WTC11 (cell line): ENCODE data around the gene PUS10.
A peak's percentile ranks its signal among the peaks of the same experiment; 100 is the strongest.

ENCODE experiments used
- CREM ChIP-seq: sonication (generic); formaldehyde crosslinking; IDR thresholded peaks from 2 replicates; pipeline ENCODE4 v1.8.1; 2022; ENCODE audit warnings: mild to moderate bottlenecking, missing genetic modification reagents, moderate library complexity
- FOXP1 ChIP-seq: sonication (generic); formaldehyde crosslinking; IDR thresholded peaks from 2 replicates; pipeline ENCODE4 v1.8.0; 2022; ENCODE audit warnings: missing genetic modification reagents, mild to moderate bottlenecking, moderate library complexity, borderline replicate concordance
- IRF2 ChIP-seq: sonication (generic); formaldehyde crosslinking; IDR thresholded peaks from 2 replicates; pipeline ENCODE4 v1.8.0; 2022; ENCODE audit warnings: low read depth, missing genetic modification reagents, borderline replicate concordance
- NFYB ChIP-seq: sonication (generic); formaldehyde crosslinking; conservative IDR thresholded peaks from 2 replicates; pipeline ENCODE4 v1.8.0; 2022; ENCODE audit warnings: low read depth, missing genetic modification reagents
- NR1H2 ChIP-seq: sonication (generic); formaldehyde crosslinking; IDR thresholded peaks from 2 replicates; pipeline ENCODE4 v1.9.0; 2021; ENCODE audit warnings: mild to moderate bottlenecking, moderate library complexity, missing genetic modification reagents
- TF ChIP-seq, protein P1 (sequence below): sonication (generic); formaldehyde crosslinking; IDR thresholded peaks from 2 replicates; pipeline ENCODE4 v1.8.1; 2023; ENCODE audit warnings: mild to moderate bottlenecking, moderate library complexity, missing genetic modification reagents
- TF ChIP-seq, protein P2 (sequence below): fragments of 200-600 bp; IDR thresholded peaks from 2 replicates; pipeline ENCODE4 v1.8.0; 2022; ENCODE audit warnings: antibody characterized with exemption
- TF ChIP-seq, protein P3 (sequence below): sonication (generic); formaldehyde crosslinking; IDR thresholded peaks from 2 replicates; pipeline ENCODE4 v1.8.0; 2022; ENCODE audit warnings: mild to moderate bottlenecking, missing genetic modification reagents
- TF ChIP-seq, protein P4 (sequence below): sonication (generic); formaldehyde crosslinking; IDR thresholded peaks from 2 replicates; pipeline ENCODE4 v1.8.1; 2023; ENCODE audit warnings: mild to moderate bottlenecking, missing genetic modification reagents, moderate library complexity
- TF ChIP-seq, protein P5 (sequence below): sonication (generic); formaldehyde crosslinking; IDR thresholded peaks from 2 replicates; pipeline ENCODE4 v1.8.1; 2023; ENCODE audit warnings: mild to moderate bottlenecking, missing genetic modification reagents
- TF ChIP-seq, protein P6 (sequence below): sonication (generic); formaldehyde crosslinking; IDR thresholded peaks from 2 replicates; pipeline ENCODE4 v1.8.0; 2022; ENCODE audit warnings: missing genetic modification reagents
- TF ChIP-seq, protein P7 (sequence below): sonication (generic); formaldehyde crosslinking; IDR thresholded peaks from 2 replicates; pipeline ENCODE4 v1.8.0; 2022; ENCODE audit warnings: mild to moderate bottlenecking, missing genetic modification reagents
- TF ChIP-seq, protein P8 (sequence below): fragments of 250-450 bp; sonication (Bioruptor Pico); IDR thresholded peaks from 2 replicates; pipeline ENCODE4 v1.9.0; 2021; ENCODE audit warnings: mild to moderate bottlenecking

DNA sequence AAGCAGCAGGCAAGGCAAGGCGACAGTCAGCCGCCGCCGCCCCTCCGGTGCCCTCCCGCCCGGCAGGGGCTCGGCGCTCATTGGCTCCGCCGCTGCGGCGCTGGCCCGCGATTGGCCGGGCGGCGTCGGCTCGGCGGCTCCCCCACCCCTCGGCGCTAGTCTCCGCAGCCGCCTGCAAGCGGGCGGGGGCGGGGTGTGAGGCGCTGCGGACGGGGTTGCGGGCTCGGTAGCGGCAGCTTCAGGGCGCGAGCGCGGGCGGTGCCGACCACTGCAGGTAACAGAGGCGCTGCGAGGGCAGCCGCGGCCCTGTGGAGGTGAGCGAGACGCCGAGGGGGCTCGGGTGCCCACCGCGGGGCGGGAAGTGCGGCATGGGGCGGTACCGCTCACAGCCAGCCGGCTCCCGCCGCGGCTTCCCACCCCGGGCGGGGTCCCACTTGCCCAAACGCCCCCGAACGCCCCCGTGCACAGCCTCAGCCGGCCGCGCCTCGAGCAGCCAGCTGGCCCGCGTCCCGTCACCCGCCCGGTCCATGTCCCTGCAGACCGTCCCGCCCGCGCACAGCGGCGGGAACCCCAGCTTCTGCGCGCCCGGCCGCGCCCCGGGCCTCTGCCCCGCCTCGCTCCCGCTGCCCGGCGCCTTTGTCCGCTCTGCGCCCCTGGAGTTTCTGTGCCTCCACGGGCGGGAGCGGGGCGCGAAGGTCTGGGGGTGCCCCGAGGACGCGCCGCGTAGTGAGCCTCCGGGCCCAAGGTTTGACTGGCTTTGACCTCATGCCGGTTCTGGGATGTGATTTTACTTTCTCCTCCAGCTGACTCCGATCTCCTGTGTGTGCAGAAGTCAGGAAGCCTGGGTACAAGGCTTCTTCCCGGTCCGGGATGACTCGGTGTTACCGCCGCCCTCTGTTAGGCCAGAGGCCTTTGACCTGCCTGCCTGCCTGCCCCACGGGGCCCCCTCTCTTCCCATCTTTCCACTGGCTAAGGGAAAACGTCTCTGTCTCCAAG lies 48.0 kb upstream of the PUS10 start, which contains the start of gene SANBR:
- TF ChIP-seq NR1H2 (CRISPR knock-in tag) (no peak), CREM (CRISPR knock-in tag) (peak; percentile 48), IRF2 (no peak), FOXP1 (CRISPR knock-in tag) (peak; percentile 56), NFYB (peak; percentile 90)
- TF ChIP-seq, protein P1, sequence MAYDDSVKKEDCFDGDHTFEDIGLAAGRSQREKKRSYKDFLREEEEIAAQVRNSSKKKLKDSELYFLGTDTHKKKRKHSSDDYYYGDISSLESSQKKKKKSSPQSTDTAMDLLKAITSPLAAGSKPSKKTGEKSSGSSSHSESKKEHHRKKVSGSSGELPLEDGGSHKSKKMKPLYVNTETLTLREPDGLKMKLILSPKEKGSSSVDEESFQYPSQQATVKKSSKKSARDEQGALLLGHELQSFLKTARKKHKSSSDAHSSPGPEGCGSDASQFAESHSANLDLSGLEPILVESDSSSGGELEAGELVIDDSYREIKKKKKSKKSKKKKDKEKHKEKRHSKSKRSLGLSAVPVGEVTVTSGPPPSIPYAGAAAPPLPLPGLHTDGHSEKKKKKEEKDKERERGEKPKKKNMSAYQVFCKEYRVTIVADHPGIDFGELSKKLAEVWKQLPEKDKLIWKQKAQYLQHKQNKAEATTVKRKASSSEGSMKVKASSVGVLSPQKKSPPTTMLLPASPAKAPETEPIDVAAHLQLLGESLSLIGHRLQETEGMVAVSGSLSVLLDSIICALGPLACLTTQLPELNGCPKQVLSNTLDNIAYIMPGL = peak; percentile 68; the same call in 1 of the 2 replicates
- TF ChIP-seq, protein P2, sequence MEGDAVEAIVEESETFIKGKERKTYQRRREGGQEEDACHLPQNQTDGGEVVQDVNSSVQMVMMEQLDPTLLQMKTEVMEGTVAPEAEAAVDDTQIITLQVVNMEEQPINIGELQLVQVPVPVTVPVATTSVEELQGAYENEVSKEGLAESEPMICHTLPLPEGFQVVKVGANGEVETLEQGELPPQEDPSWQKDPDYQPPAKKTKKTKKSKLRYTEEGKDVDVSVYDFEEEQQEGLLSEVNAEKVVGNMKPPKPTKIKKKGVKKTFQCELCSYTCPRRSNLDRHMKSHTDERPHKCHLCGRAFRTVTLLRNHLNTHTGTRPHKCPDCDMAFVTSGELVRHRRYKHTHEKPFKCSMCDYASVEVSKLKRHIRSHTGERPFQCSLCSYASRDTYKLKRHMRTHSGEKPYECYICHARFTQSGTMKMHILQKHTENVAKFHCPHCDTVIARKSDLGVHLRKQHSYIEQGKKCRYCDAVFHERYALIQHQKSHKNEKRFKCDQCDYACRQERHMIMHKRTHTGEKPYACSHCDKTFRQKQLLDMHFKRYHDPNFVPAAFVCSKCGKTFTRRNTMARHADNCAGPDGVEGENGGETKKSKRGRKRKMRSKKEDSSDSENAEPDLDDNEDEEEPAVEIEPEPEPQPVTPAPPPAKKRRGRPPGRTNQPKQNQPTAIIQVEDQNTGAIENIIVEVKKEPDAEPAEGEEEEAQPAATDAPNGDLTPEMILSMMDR = no peak
- TF ChIP-seq, protein P3, sequence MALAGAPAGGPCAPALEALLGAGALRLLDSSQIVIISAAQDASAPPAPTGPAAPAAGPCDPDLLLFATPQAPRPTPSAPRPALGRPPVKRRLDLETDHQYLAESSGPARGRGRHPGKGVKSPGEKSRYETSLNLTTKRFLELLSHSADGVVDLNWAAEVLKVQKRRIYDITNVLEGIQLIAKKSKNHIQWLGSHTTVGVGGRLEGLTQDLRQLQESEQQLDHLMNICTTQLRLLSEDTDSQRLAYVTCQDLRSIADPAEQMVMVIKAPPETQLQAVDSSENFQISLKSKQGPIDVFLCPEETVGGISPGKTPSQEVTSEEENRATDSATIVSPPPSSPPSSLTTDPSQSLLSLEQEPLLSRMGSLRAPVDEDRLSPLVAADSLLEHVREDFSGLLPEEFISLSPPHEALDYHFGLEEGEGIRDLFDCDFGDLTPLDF (CRISPR knock-in tag) = no peak
- TF ChIP-seq, protein P4, sequence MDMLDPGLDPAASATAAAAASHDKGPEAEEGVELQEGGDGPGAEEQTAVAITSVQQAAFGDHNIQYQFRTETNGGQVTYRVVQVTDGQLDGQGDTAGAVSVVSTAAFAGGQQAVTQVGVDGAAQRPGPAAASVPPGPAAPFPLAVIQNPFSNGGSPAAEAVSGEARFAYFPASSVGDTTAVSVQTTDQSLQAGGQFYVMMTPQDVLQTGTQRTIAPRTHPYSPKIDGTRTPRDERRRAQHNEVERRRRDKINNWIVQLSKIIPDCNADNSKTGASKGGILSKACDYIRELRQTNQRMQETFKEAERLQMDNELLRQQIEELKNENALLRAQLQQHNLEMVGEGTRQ (CRISPR knock-in tag) = no peak
- TF ChIP-seq, protein P5, sequence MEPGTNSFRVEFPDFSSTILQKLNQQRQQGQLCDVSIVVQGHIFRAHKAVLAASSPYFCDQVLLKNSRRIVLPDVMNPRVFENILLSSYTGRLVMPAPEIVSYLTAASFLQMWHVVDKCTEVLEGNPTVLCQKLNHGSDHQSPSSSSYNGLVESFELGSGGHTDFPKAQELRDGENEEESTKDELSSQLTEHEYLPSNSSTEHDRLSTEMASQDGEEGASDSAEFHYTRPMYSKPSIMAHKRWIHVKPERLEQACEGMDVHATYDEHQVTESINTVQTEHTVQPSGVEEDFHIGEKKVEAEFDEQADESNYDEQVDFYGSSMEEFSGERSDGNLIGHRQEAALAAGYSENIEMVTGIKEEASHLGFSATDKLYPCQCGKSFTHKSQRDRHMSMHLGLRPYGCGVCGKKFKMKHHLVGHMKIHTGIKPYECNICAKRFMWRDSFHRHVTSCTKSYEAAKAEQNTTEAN (CRISPR knock-in tag) = no peak
- TF ChIP-seq, protein P6, sequence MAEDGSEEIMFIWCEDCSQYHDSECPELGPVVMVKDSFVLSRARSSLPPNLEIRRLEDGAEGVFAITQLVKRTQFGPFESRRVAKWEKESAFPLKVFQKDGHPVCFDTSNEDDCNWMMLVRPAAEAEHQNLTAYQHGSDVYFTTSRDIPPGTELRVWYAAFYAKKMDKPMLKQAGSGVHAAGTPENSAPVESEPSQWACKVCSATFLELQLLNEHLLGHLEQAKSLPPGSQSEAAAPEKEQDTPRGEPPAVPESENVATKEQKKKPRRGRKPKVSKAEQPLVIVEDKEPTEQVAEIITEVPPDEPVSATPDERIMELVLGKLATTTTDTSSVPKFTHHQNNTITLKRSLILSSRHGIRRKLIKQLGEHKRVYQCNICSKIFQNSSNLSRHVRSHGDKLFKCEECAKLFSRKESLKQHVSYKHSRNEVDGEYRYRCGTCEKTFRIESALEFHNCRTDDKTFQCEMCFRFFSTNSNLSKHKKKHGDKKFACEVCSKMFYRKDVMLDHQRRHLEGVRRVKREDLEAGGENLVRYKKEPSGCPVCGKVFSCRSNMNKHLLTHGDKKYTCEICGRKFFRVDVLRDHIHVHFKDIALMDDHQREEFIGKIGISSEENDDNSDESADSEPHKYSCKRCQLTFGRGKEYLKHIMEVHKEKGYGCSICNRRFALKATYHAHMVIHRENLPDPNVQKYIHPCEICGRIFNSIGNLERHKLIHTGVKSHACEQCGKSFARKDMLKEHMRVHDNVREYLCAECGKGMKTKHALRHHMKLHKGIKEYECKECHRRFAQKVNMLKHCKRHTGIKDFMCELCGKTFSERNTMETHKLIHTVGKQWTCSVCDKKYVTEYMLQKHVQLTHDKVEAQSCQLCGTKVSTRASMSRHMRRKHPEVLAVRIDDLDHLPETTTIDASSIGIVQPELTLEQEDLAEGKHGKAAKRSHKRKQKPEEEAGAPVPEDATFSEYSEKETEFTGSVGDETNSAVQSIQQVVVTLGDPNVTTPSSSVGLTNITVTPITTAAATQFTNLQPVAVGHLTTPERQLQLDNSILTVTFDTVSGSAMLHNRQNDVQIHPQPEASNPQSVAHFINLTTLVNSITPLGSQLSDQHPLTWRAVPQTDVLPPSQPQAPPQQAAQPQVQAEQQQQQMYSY (CRISPR knock-in tag) = no peak
- TF ChIP-seq, protein P7, sequence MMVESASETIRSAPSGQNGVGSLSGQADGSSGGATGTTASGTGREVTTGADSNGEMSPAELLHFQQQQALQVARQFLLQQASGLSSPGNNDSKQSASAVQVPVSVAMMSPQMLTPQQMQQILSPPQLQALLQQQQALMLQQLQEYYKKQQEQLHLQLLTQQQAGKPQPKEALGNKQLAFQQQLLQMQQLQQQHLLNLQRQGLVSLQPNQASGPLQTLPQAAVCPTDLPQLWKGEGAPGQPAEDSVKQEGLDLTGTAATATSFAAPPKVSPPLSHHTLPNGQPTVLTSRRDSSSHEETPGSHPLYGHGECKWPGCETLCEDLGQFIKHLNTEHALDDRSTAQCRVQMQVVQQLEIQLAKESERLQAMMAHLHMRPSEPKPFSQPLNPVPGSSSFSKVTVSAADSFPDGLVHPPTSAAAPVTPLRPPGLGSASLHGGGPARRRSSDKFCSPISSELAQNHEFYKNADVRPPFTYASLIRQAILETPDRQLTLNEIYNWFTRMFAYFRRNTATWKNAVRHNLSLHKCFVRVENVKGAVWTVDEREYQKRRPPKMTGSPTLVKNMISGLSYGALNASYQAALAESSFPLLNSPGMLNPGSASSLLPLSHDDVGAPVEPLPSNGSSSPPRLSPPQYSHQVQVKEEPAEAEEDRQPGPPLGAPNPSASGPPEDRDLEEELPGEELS = peak; percentile 26; the same call in 1 of the 2 replicates
- TF ChIP-seq, protein P8, sequence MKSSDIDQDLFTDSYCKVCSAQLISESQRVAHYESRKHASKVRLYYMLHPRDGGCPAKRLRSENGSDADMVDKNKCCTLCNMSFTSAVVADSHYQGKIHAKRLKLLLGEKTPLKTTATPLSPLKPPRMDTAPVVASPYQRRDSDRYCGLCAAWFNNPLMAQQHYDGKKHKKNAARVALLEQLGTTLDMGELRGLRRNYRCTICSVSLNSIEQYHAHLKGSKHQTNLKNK (CRISPR knock-in tag) = no peak
